ENCODE measurements around the gene ETS1.

ETS1 gene

GRCh38 chr11:128421577-128422330 is 165.6 kb downstream of the ETS1 start:
- Histone ChIP-seq H3K36me3 (ENCODE audit: insufficient read depth, low read length) (no peaks in the 10 kb centered on the region), H3K9me3 (ENCODE audit: low read length) (no peaks in the 10 kb centered on the region), H3K27ac (ENCODE audit: low read depth, low read length) (no peak overlapping the region), H3K4me3 (ENCODE audit: low read depth in 1 of 2, low read length in 2 of 2) (no peak overlapping the region), H3K4me1 (ENCODE audit: insufficient read depth, low read length) (peaks cover 26% of the 10 kb centered on the region), H3K27me3 (ENCODE audit: control insufficient read depth in 1 of 2, insufficient read depth in 2 of 2, low read length in 2 of 2) (no peaks in the 10 kb centered on the region), H3K9ac (ENCODE audit: low read length) (no peak overlapping the region)

DNA sequence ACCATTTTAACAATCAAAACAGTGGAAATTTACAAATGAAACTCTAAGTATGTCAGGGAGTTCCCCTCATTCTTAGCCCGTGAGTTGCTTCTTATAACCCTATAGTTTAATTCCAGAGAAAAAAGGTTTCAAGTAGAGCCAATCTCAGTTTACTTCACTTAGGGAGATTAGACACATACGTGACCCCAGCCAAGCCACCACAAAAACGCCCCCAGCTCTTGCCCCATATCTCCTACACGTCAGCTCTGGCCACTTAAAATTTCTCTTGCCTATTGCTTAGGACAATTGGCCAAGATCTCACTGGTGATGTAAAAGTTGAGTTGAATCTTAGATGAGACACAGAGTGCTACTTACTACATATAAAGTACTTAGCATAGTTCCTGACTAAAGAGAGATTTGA is 166.4 kb downstream of the ETS1 start:
- Histone ChIP-seq H3K4me3 (ENCODE audit: low read depth in 1 of 2, low read length in 2 of 2) (no peak overlapping the region), H3K9me3 (ENCODE audit: low read length) (no peaks in the 10 kb centered on the region), H3K4me1 (ENCODE audit: insufficient read depth, low read length) (peaks cover 28% of the 10 kb centered on the region), H3K27ac (ENCODE audit: low read depth, low read length) (no peak overlapping the region), H3K36me3 (ENCODE audit: insufficient read depth, low read length) (no peaks in the 10 kb centered on the region), H3K27me3 (ENCODE audit: control insufficient read depth in 1 of 2, insufficient read depth in 2 of 2, low read length in 2 of 2) (no peaks in the 10 kb centered on the region), H3K9ac (ENCODE audit: low read length) (no peak overlapping the region)

DNA sequence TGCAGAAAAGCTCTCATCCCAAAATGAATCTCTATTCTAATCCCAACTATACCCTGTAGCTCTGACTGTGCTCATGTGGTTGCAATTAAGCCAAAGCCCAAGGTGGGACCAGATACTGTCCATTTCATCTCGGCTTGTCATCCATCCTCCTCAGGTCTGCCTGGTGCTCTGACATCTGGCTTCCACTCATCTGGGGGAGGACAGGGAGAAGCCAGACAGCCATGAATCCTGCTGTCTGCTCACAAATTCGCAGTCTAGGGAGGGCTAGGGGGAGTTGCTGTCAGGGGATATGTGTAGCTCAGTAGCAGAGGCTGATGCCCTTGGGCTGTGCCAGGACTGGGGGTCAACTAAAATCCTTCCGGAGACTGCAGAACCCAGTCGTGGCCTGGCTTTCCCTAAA is 167.1 kb downstream of the ETS1 start:
- Histone ChIP-seq H3K27me3 (ENCODE audit: control insufficient read depth in 1 of 2, insufficient read depth in 2 of 2, low read length in 2 of 2) (no peaks in the 10 kb centered on the region), H3K4me3 (ENCODE audit: low read depth in 1 of 2, low read length in 2 of 2) (no peak overlapping the region), H3K9ac (ENCODE audit: low read length) (no peak overlapping the region), H3K9me3 (ENCODE audit: low read length) (no peaks in the 10 kb centered on the region), H3K4me1 (ENCODE audit: insufficient read depth, low read length) (peaks cover 28% of the 10 kb centered on the region), H3K36me3 (ENCODE audit: insufficient read depth, low read length) (no peaks in the 10 kb centered on the region), H3K27ac (ENCODE audit: low read depth, low read length) (no peak overlapping the region)

GRCh38 chr11:128419012-128419767 is 168.2 kb downstream of the ETS1 start:
- Histone ChIP-seq H3K9me3 (ENCODE audit: low read length) (no peaks in the 10 kb centered on the region), H3K36me3 (ENCODE audit: insufficient read depth, low read length) (no peaks in the 10 kb centered on the region), H3K9ac (ENCODE audit: low read length) (no peak overlapping the region), H3K4me1 (ENCODE audit: insufficient read depth, low read length) (peaks cover 19% of the 10 kb centered on the region), H3K27me3 (ENCODE audit: control insufficient read depth in 1 of 2, insufficient read depth in 2 of 2, low read length in 2 of 2) (no peaks in the 10 kb centered on the region), H3K4me3 (ENCODE audit: low read depth in 1 of 2, low read length in 2 of 2) (no peak overlapping the region), H3K27ac (ENCODE audit: low read depth, low read length) (no peak overlapping the region)

GRCh38 chr11:128417607-128418324 is 169.6 kb downstream of the ETS1 start:
- Histone ChIP-seq H3K36me3 (ENCODE audit: insufficient read depth, low read length) (no peaks in the 10 kb centered on the region), H3K27ac (ENCODE audit: low read depth, low read length) (no peak overlapping the region)

DNA sequence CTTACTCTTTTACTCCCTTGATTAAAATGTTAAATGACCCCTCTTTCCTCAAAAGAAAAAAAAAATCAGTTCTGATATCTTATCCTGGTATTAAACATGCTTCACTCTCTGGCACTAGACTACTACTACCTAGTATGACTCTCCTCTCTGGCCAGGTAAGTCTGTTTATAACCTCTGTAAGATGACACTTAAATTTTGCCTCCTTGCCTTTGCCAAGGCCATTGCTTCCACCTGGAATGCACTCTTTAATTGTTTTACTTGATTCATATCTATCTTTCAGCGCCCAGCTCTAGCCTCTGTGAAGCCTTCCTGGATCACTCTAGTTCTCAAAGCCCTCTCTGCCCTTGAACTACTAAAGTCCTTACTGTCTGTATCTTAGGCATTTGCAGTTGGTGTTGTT is 170.4 kb downstream of the ETS1 start:
- Histone ChIP-seq H3K27me3 (ENCODE audit: control insufficient read depth in 1 of 2, insufficient read depth in 2 of 2, low read length in 2 of 2) (no peaks in the 10 kb centered on the region), H3K9ac (ENCODE audit: low read length) (no peak overlapping the region), H3K4me1 (ENCODE audit: insufficient read depth, low read length) (peaks cover 15% of the 10 kb centered on the region), H3K9me3 (ENCODE audit: low read length) (no peaks in the 10 kb centered on the region), H3K36me3 (ENCODE audit: insufficient read depth, low read length) (no peaks in the 10 kb centered on the region), H3K27ac (ENCODE audit: low read depth, low read length) (no peak overlapping the region), H3K4me3 (ENCODE audit: low read depth in 1 of 2, low read length in 2 of 2) (no peak overlapping the region)

More at GRCh38 chr11:128417607-128418324, 169.6 kb downstream of the ETS1 start:
- Histone ChIP-seq H3K9ac (ENCODE audit: low read length) (no peak overlapping the region), H3K4me1 (ENCODE audit: insufficient read depth, low read length) (peaks cover 15% of the 10 kb centered on the region), H3K27me3 (ENCODE audit: control insufficient read depth in 1 of 2, insufficient read depth in 2 of 2, low read length in 2 of 2) (no peaks in the 10 kb centered on the region), H3K9me3 (ENCODE audit: low read length) (no peaks in the 10 kb centered on the region), H3K4me3 (ENCODE audit: low read depth in 1 of 2, low read length in 2 of 2) (no peak overlapping the region)

DNA sequence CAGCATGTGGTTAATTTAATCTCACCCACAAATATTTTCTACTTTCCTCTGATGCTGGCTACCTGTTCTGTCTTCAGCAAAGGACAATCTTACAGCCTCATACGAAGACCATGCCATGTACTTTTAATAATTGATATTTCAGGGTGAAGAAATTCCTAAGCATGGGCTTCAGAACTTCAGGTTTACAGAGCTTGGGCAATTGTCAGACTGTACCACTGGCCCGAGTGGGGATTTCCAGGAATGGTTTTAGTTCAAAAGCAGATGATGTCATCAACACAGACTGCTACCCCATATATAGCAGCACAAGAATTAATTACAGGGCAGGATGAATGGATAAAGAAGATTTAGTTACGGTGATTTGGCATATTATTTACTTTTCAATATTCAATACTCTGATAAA is 171.8 kb downstream of the ETS1 start:
- Histone ChIP-seq H3K4me1 (ENCODE audit: insufficient read depth, low read length) (peaks cover 15% of the 10 kb centered on the region), H3K27me3 (ENCODE audit: control insufficient read depth in 1 of 2, insufficient read depth in 2 of 2, low read length in 2 of 2) (no peaks in the 10 kb centered on the region), H3K4me3 (ENCODE audit: low read depth in 1 of 2, low read length in 2 of 2) (no peak overlapping the region), H3K36me3 (ENCODE audit: insufficient read depth, low read length) (no peaks in the 10 kb centered on the region), H3K9me3 (ENCODE audit: low read length) (no peaks in the 10 kb centered on the region), H3K9ac (ENCODE audit: low read length) (no peak overlapping the region), H3K27ac (ENCODE audit: low read depth, low read length) (no peak overlapping the region)

- no peak overlapping the region for H3K27ac ChIP-seq (ENCODE audit: low read depth, low read length)
- H3K9ac ChIP-seq (ENCODE audit: low read length): no peak overlapping the region
- peaks cover 14% of the 10 kb centered on the region for H3K4me1 ChIP-seq (ENCODE audit: insufficient read depth, low read length)
- H3K9me3 ChIP-seq (ENCODE audit: low read length): no peaks in the 10 kb centered on the region
- H3K27me3 ChIP-seq (ENCODE audit: control insufficient read depth in 1 of 2, insufficient read depth in 2 of 2, low read length in 2 of 2): no peaks in the 10 kb centered on the region
- no peaks in the 10 kb centered on the region for H3K36me3 ChIP-seq (ENCODE audit: insufficient read depth, low read length)
- H3K4me3 ChIP-seq (ENCODE audit: low read depth in 1 of 2, low read length in 2 of 2): no peak overlapping the region
These were observed 174.2 kb downstream of the ETS1 start for GRCh38 chr11:128412847-128413791.

- H3K27ac ChIP-seq (ENCODE audit: low read depth, low read length): no peak overlapping the region
- peaks cover 3% of the 10 kb centered on the region for H3K4me1 ChIP-seq (ENCODE audit: insufficient read depth, low read length)
- no peaks in the 10 kb centered on the region for H3K27me3 ChIP-seq (ENCODE audit: control insufficient read depth in 1 of 2, insufficient read depth in 2 of 2, low read length in 2 of 2)
- H3K4me3 ChIP-seq (ENCODE audit: low read depth in 1 of 2, low read length in 2 of 2): no peak overlapping the region
- H3K9ac ChIP-seq (ENCODE audit: low read length): no peak overlapping the region
- H3K36me3 ChIP-seq (ENCODE audit: insufficient read depth, low read length): no peaks in the 10 kb centered on the region
- H3K9me3 ChIP-seq (ENCODE audit: low read length): no peaks in the 10 kb centered on the region
These were observed 175.5 kb downstream of the ETS1 start for GRCh38 chr11:128411812-128412211.

GRCh38 chr11:128411150-128411549 is 176.2 kb downstream of the ETS1 start:
- H3K9me3 ChIP-seq (ENCODE audit: low read length): no peaks in the 10 kb centered on the region
- no peak overlapping the region for H3K9ac ChIP-seq (ENCODE audit: low read length)
- H3K4me1 ChIP-seq (ENCODE audit: insufficient read depth, low read length): peaks cover 7% of the 10 kb centered on the region
- no peak overlapping the region for H3K4me3 ChIP-seq (ENCODE audit: low read depth in 1 of 2, low read length in 2 of 2)
- no peaks in the 10 kb centered on the region for H3K27me3 ChIP-seq (ENCODE audit: control insufficient read depth in 1 of 2, insufficient read depth in 2 of 2, low read length in 2 of 2)
- H3K36me3 ChIP-seq (ENCODE audit: insufficient read depth, low read length): no peaks in the 10 kb centered on the region
- H3K27ac ChIP-seq (ENCODE audit: low read depth, low read length): no peak overlapping the region

GRCh38 chr11:128409476-128409875 is 177.9 kb downstream of the ETS1 start:
- no peak overlapping the region for H3K4me3 ChIP-seq (ENCODE audit: low read depth in 1 of 2, low read length in 2 of 2)
- peaks cover 19% of the 10 kb centered on the region for H3K4me1 ChIP-seq (ENCODE audit: insufficient read depth, low read length)
- H3K9me3 ChIP-seq (ENCODE audit: low read length): no peaks in the 10 kb centered on the region
- H3K36me3 ChIP-seq (ENCODE audit: insufficient read depth, low read length): no peaks in the 10 kb centered on the region
- H3K9ac ChIP-seq (ENCODE audit: low read length): no peak overlapping the region
- no peak overlapping the region for H3K27ac ChIP-seq (ENCODE audit: low read depth, low read length)
- H3K27me3 ChIP-seq (ENCODE audit: control insufficient read depth in 1 of 2, insufficient read depth in 2 of 2, low read length in 2 of 2): no peaks in the 10 kb centered on the region
